HG03280 (cell line): ENCODE results near the gene EIF4B.

Source experiments
- ATAC-seq: cut with Tn5 transposase; IDR thresholded peaks from one replicate; pipeline ENCODE4 v1.9.1; 2021; ENCODE audit warnings: mild to moderate bottlenecking, moderate library complexity; ENCODE audit not compliant: unreplicated experiment

Gene EIF4B

DNA sequence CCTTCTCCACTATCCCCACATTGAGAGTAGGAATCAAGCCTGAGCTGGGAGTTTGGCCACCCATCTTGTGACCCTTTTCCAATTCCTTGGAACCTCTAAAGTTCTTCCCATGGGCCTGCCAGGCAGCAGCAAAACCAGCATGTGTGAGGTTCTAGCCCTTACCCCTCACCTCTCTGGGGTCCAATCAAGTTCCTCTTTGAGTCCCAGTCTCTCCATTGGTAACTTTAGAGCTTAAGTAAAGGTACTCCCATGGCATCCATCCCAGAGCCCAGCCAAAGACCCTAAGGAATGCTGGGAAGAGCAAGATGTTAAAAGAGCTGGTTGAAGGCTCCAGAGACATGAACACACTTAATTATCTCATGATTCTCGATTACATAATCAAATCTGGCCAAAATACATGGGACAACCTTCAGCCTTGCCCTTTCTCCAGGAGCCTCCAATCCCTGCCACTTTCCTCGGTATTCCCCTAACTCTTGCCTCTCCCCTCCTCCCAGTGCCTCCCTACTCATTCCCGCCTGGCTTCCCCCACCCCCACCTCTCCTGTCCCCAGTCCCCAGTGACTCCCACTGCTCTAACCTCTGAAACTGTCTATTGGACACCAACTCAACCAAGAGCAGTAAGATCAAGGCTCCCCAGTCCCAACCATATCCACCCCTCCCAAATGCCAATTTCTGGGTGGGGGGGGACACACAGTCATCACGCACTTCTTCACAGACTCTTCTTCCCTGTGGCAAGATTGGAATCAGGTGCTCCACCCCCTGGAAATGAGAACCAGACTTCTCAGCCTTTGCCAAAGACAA lies 38.8 kb downstream of the EIF4B start:
- no peak for ATAC-seq

DNA sequence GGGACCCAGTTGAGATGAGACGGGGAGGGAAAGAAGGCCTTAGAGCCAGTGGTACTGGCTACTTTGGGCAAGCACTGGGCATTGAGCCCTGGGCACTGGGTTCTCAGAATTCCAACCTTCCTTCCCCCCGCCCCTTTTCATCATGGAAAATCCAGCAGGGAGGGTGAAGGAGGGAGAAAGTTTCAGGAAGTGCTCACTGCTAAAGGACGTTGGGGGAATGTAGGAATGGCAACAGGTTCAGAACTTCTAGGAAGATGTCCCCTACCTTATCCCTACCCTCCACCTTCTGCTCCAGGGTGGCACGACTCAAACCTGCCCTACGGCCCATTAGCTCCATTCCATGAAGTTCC lies 39.4 kb downstream of the EIF4B start:
- no peak for ATAC-seq

DNA sequence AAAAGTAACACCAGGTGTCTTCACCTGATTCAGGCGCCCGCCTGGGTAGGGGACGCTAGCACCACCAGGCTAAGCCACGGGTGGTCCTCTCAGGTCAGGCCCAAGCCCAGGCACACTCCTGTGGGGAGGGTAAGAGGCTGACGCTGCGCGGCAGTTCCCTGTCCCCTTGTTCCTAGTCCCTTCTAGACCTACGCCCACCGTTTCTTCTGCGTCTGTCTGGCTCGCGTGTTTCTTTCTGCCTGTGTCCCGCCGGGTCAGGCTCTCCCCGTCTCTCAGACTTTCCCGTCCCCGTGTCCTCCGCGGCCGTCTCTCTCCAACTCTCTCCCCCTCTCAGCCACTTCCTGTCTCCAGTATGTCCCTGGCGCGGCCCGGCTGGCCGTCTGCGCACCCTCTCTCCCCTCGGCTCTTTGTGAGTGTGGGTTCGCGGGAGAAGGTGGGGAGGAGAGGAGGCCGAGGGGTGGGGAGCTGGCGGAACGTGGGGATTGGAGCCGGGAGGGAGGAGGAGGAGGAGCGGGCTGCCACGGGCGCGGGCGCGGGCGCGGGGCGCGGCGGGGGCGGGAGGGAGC lies 40.5 kb downstream of the EIF4B start:
- ATAC-seq: peak; percentile 41

DNA sequence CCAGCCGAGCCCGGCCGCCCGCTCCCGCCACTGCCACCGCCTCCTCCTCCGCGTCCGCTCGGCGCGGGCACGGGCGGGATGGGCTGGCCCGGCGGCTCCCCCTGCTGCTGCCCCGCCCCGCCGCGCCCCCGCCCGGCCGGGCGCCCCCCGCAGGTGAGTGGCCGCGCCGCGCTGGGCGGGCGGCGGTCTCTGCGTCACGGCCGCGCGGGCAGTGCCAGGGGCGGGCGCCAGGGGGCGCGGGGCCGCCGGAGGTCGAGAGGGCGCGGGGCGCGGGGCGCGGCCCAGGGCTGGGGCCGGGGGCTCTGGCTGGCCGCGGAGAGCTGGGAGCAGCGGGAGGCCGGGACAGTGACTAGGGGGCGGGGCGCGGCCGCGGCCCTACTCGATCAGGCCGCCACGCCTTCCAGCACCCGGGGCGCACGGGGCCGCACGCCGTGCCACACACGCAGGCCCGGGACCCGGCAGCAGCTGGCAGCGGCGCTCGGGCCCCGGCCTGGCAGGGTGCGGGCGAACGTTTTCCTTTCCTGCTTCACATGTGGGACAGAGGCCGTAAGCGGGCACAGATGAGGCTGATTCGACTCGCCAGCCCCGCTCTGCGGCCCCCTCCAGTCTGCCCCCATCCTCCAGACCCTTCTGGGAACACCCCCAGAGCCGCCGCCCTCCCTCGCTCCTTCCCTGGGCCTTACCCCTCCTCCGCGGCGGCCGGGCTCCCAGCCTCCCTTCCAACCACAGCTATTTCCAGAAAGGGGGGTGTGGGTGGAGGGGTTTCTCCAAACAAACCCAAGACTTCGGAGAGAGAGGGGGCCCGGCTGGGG lies 41.2 kb downstream of the EIF4B start:
- peak; percentile 72 for ATAC-seq

DNA sequence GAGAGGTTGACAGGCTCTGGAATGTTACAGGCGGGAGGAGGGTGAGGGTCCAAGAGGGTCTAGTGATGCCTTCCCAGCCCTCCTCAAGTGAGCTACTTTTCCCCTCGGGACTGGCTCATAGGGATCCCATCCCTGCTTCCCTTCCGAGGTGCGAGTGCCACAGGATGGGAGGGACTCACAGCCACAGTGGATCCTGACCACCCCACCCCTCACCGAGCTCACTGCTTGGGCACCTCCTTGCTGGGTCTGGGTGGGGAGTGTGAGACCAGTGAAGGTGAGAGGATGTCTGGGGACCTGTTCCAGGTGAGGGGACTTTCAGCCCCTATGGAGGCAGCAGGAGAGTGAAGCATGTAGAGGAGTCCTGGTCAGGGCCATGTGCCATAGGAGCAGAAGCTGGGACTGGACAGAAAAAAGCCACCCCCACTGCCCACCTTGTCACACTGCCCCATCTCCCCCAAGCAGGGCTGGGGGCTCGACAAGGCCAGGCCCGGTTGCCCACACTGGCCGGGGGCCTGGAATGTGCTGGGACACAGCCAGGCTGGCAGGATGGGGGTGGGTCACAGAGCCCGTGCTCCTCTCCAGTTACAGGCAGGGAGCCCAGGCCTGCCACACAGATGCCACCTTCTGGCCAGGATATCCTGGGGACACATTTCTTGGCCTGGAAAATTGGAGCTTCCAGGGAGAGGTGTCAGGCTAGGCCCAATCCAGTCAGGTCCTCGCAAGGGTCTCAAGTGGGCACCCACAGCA lies 42.0 kb downstream of the EIF4B start:
- no peak for ATAC-seq

DNA sequence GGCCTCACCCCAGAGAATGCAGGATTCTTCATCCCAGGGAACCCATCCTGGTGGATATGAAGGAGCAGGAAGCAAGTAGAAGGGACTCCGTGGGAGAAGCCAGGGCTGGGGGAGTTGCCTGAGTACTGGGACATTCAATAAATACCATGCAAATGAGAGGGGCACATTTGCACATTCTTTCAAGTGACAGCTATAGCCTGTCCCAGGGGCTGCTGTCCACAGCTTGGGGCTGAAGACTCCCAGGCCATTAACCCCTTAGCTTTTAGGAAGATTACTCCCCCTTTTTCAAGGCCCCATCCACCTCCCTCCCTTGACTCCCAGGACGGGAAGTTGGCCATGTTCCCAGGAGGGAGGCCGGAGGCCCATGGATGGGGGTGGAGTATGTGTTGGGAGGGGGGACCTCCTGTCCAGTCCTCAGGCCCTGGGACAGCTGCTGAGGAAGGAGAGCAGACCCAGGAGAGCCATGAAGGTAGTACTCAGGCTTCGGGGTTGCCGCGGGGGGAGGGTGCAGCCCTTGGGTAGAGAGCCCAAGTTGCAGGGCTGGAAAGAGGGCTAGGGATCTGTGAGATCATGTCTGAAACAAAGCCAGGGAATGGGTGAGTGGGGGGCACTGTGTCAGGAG lies 42.6 kb downstream of the EIF4B start:
- ATAC-seq: no peak

DNA sequence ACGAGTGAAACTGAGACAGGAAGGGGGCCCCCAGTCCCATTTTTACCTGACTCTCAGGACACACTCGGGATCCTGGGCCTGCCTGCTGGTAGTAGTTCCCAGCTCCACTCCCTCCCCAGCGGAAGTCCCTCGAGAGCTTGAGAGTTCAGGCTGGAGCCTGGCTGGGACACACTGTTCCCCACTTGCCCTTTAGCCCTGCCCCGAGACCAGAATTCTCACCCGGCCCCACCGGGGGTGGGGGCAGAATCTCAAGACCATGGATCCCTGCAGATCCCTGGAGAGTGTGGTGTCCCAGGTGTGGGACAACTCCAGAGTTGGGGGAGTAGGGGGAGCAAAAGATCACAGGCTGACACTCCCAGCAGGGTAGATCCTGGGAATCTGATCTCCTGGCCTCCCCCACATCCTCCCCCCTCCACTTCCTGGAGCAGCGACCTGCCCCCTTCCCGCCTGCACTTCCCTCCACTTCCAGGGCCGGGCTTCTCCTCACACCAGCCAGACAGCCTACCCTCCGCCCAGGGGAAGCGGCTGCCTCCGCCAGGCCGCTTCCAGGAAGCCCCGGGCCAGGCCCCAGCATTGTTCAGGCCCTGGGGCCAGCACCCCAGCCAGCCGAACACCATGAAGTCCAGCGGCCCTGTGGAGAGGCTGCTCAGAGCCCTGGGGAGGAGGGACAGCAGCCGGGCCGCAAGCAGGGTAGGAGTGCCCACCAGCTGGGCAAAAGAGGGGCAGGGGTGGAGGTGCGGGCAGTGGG lies 43.5 kb downstream of the EIF4B start, which contains the start of gene TNS2:
TNS2 (plus strand) TSS at position 495 of the 748 bp plus-strand sequence; CDS start at position 616, 121 bp downstream.
- no peak for ATAC-seq

DNA sequence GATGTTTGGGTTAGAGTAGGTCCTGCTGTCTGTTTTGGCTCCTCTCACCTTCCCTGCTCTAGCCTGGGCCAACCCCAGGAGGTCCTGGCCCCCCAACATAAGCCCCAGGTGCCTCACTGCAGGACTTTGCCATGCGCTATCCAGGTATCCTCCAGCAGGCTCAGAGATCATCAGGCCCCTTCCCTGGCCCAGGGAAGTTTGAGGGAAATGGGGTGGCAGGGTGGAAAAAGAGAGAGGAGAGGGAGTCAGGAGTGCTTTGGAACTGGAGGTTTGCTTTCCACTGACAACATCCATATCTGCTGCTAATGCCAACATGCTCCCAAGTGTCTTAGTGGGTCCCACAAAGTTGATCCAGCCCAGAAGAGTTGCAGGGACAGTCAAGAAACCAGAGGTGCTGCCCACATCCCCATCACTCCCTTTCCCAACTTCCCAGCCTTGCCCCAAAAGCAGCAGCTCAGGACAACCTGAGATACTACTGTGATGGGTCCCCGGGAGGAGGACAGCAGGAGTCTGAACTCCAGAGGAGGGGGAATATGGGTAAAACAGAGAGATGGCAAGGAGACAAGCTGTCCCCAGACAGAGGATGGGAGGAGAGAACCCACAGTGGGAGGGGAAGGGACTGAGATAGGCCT lies 44.3 kb downstream of the EIF4B start:
- no peak for ATAC-seq

DNA sequence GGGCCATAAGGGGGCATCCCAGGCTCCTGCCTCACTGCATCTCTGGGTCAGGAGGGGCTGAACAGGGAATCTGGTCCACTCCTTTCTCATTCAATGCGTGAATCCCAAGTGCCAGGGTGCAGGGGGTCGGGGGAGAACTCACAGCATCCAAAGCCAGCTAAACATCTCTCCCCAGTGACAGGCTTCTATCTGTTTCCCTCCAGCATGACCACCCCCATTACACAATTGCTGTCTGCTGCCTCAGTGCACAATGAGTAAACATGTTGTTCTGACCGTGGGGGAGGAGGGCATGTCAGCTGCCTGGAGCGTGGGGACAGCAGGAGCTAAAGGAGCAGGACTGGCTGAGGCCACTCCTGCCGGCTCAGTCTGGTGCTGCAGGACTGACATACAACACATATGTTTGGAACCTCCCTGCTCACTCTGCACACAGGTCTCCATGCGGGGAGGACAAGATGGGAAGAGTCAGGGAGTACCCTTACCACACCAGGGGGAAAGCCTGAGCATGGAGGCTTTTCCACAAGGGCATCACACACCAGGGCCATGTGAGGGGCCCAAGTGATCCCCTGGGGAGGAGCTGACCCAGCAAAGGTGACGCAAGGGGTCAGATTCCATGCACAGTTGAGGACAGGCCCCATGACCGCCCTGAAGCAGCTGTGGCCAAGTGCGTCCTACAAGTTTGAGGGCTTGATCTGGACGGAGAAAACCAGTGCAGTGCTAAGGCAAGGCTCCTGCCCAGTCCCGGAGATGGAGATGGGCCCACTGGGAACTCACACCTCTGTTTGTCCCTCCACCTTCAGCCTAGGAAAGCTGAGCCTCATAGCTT lies 45.0 kb downstream of the EIF4B start:
- ATAC-seq: no peak

DNA sequence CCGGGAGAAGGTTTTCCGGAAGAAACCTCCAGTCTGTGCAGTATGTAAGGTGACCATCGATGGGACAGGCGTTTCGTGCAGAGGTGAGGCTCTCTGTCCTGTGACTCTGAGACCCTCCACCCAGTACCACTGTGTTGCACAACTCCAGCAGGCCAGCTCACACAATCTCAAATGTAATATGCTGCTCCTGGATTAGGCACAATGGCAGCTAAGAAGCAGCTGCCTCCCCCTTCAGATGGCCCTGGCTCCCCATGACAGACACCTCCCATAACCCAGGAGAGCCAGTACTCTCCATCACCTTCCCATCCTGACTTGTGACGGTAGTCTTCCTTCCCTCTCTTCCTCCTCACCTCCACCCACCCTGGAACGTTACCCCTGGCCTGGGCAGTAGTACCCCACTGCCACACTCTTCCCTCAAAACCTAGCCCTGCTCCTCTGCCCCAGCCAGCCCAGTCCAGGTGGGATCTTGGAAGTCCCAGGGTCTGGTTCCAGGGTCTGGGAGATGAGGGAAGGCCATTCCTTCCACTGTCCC lies 45.7 kb downstream of the EIF4B start:
- ATAC-seq: no peak

DNA sequence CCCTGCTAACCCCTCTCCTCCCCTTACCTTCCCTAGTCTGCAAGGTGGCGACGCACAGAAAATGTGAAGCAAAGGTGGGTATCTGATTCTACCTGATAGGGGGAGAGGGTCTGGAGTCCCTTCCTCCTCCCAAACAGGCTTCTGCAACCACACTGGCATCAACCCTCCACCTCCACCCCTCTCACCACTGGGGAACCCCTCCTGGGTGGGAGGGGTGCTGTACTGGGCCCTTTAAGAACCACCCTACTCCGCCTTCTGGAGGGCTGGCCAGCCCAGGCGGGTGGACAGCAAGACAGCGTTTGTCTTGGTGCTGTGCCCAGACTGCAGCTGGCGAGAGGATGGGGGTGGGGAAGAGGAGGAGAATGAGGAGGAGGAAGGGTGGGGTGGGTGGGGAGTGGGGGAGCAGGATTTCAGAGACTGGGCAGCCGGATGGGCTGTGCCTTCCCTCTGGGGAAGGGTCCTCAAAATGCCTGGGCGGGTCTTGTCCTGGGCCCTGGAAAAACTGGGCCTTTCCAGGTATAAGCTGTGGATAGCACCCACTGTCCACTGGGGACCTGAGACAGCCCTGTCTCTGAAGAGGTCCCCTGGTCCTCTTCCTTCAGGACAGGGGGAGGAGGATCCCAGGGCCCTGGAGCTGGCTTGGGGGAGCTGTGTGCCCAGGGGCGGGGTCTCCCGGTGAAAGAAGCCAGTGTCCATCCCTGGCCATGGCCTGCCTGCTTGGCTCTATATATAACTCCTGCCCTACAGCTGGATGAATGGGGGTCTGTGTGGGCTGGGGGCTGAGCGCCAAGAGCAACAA lies 46.4 kb downstream of the EIF4B start:
- no peak for ATAC-seq

DNA sequence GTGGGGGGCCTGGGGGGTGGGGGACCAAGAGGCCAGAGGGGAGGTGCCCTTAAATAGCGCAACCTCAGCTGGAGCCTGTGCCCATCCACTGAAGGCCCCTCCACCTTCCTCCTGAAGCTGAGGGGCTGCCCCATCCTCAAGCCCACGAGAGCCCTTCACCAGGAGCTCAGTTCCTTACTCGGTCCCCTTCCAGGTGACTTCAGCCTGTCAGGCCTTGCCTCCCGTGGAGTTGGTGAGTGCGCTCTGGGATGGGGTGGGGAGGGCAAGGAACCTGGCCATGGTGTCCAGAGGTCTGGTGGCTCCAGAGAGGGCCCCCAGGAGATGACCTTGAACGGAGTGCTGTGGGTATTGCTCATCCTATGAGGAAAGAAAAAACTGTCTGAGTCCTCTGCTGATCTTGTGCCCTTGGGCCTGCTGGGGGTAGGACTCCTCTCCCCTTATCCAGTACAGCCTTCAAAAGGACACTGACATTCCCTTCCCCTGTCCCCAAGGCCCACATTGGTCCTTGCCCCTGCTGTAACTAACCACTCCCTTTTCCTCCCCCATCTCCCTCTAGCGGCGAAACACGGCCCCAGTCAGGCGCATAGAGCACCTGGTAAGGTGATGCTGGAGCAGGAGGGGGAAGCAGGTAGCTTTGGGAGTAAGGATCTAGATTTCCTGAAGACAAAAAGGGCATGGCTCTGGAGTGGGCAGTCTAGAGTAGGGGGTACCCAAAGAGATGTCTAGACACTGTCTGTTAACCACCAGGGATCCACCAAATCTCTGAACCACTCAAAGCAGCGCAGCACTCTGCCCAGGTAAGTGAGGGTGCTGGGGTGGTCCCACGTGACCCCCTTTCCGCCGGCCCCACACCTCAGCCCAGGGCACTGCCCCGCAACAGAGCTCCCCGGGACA lies 47.2 kb downstream of the EIF4B start:
- ATAC-seq: no peak

DNA sequence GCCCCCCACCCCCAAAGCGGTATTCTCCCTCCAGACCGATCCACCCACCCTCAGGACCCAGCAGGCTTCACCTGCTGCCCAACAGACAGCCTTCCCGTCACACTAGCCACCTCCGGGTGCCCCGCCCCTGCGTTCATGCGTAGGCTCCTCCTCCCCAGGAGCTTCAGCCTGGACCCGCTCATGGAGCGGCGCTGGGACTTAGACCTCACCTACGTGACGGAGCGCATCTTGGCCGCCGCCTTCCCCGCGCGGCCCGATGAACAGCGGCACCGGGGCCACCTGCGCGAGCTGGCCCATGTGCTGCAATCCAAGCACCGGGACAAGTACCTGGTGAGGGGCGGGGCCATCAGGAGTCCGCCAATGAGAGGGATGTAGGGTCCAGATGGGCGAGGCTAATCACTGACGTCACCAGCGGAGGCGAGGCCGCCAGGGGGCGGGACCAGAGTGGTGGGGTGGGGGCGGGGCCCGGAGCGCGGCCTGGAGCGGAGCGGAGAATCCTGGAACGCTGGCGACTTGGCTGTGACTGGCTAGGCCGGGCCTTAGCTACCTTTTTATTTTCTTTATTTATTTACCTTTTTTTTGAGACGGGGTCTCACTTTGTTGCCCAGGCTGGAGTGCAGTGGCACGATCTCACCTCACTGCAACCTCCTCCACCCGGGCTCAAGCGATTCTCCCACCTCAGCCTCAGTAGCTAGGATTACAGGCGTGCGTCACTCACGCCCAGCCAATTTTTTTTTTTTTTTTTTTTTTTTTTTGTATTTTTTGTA lies 48.0 kb downstream of the EIF4B start:
- ATAC-seq: peak; percentile 94

DNA sequence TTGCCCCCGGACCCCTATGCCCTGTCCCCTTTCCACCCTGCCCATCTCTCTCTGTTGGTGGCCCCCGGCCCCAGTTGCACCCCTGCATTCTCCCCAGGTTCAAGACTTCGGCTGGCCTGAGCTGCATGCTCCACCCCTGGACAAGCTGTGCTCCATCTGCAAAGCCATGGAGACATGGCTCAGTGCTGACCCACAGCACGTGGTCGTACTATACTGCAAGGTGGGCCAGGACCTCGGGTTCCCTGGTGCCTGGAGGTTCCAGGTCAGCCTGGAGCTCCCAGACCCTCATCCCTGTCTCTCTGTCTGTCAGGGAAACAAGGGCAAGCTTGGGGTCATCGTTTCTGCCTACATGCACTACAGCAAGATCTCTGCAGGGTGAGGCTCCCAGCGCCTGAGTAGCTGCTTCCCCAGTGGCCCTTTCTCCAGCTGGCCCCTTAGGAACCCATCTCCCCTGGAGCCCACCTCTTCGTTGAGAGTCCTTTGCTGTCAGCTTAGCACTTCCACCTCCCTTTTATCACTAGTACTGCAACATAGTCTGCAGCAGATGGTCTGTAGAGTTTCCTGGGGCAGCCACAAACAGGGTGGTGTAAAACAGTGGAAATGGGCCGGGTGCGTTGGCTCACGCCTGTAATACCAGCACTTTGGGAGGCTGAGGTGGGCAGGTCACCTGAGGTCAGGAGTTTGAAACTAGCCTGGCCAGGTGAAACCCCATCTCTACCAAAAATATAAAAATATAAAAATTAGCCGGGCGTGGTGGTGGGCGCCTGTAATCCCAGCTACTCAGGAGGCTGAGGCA lies 49.4 kb downstream of the EIF4B start:
- no peak for ATAC-seq

DNA sequence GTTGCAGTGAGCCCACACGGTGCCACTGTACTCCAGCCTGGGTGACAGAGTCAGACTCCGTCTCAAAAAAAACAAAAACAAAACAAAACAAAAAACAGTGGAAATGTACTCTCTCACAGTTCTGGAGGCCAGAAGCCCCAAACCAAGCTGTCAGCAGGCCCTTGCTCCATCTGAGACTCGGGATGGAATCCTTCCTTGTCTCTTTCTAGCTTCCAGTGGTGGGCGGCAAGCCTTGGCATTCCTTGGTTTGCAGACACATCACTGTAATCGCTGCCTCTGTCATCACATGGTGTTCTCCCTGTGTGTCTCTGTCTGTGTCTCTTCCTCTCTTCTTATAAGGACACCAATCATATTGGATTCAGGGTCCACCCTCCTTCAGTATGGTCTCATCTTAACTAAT lies 50.0 kb downstream of the EIF4B start:
- no peak for ATAC-seq
